Mucosa of descending colon (tissue), 3 donors: ENCODE results near the gene CCBE1. TPM values are rescaled to one million over a fixed set of nuclear protein-coding genes. Genes with fewer than 3 reads are reported as not detected.
A peak's percentile ranks its signal among the peaks of the same experiment; 100 is the strongest.
"Not testable (repeated sequence)": the region's sequence is repeated elsewhere in the genome, so short reads cannot be mapped to it uniquely, and the experiment has no call there.

Experiments used
- ATAC-seq: fragments of 200-7000 bp; cut with Tn5 transposase; one replicate; pipeline ENCODE4 v1.9.1; 2020; ENCODE audit warnings: mild to moderate bottlenecking, moderate library complexity
- DNase-seq, 3 donors: peaks; one replicate each; pipeline ENCODE4 v3.0.0-alpha.2; 2020
- H3K36me3 ChIP-seq: fragments of 200-600 bp; one replicate; pipeline ENCODE4 v1.8.0; 2021; ENCODE audit warnings: low read depth, mild to moderate bottlenecking
- H3K4me1 ChIP-seq: fragments of 200-600 bp; one replicate; pipeline ENCODE4 v1.8.0; 2021; ENCODE audit warnings: low read depth, mild to moderate bottlenecking
- H3K4me3 ChIP-seq: fragments of 200-600 bp; one replicate; pipeline ENCODE4 v1.8.0; 2021; ENCODE audit warnings: mild to moderate bottlenecking
- H3K9me3 ChIP-seq: fragments of 200-600 bp; one replicate; pipeline ENCODE4 v1.8.0; 2021; ENCODE audit warnings: mild to moderate bottlenecking
- intact Hi-C, 2 donors: fragments of 100-400 bp; cut with DNase I in 1 of 2; cut with micrococcal nuclease in 1 of 2; formaldehyde crosslinking; loops; one replicate each; pipeline versions ENCODE4 v1.11.0 to v1.11.1; 2022; cut with DNase I, micrococcal nuclease
- total RNA-seq, 3 donors: library from RNA; stranded (reverse); fragmentation: NEBNext Ultra II Directional in 2 of 3; extraction: Animal tissue kit (Norgen Biotek cat#: 25700) in 2 of 3; gene quantifications; one replicate each; pipeline versions ENCODE4 v1.2.1 to v1.2.4, GENCODE V29; 2021 to 2023
- TF ChIP-seq, protein P1 (sequence below): fragments of 200-600 bp; IDR thresholded peaks from one replicate; pipeline ENCODE4 v1.8.0; 2022; ENCODE audit warnings: antibody characterized with exemption, mild to moderate bottlenecking
- donor health status: DM: no; HTN: no; CAD: no; lungs with moderate emphysema.
- donor health status: DM: no; HTN: no; CAD: no.
- donor health status: DM: no; HTN: yes; CAD: no.

The CCBE1 gene
- total RNA-seq, 3 donors from 2014 or later: 1.6 to 54.7 (median 2.2) TPM

DNA sequence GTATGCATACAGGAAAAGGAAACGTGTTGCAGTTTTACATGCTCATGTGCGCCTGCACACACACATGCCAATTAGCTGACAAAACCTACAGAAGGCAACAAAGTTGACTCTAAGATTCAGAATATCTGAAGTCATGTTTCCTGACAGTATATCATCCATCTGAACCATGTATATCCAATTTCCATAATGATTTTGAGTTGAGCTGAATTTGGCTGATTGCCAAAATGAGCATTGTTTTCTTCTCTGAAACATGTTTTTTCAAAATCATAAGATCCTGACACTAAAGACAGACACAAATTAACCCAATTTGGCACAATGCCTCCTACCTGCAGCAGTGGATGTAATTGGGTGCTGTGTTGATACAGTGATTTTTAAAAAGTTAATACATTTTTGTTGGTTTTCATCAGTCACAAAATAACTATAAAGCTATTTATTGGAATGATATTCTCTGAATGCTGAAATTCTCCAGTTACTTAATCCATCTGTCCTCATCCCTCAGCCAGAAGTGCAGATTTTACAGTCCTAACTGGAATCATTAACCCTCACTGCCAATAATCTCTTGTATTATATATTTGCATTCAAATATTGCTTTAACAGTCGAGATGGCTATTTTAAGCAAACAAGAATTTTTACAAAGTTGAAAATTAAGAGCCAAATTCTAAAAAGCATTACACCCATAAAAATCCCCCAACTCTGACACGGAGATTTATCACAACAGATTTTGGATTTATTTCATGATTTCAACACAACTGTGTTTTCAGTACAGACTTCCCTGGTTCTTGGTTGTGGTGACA lies 176.5 kb downstream of the CCBE1 start:
- Histone ChIP-seq H3K4me3 (no peak overlapping the region), H3K36me3 (no peaks in the 10 kb centered on the region), H3K4me1 (no peaks in the 10 kb centered on the region), H3K9me3 (no peaks in the 10 kb centered on the region)
- TF ChIP-seq, protein P1, sequence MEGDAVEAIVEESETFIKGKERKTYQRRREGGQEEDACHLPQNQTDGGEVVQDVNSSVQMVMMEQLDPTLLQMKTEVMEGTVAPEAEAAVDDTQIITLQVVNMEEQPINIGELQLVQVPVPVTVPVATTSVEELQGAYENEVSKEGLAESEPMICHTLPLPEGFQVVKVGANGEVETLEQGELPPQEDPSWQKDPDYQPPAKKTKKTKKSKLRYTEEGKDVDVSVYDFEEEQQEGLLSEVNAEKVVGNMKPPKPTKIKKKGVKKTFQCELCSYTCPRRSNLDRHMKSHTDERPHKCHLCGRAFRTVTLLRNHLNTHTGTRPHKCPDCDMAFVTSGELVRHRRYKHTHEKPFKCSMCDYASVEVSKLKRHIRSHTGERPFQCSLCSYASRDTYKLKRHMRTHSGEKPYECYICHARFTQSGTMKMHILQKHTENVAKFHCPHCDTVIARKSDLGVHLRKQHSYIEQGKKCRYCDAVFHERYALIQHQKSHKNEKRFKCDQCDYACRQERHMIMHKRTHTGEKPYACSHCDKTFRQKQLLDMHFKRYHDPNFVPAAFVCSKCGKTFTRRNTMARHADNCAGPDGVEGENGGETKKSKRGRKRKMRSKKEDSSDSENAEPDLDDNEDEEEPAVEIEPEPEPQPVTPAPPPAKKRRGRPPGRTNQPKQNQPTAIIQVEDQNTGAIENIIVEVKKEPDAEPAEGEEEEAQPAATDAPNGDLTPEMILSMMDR: no peak
- DNase-seq (no peak), ATAC-seq (no peak)
- intact Hi-C loops: no loop called here

GRCh38 chr18:59518705-59519104 lies 178.5 kb downstream of the CCBE1 start:
- H3K9me3 ChIP-seq: no peaks in the 10 kb centered on the region
- H3K4me3 ChIP-seq: no peak overlapping the region
- no peaks in the 10 kb centered on the region for H3K4me1 ChIP-seq
- TF ChIP-seq, protein P1: no peak
- no peak for ATAC-seq
- no peaks in the 10 kb centered on the region for H3K36me3 ChIP-seq
- intact Hi-C loops: no loop called here
- DNase-seq: no peak

DNA sequence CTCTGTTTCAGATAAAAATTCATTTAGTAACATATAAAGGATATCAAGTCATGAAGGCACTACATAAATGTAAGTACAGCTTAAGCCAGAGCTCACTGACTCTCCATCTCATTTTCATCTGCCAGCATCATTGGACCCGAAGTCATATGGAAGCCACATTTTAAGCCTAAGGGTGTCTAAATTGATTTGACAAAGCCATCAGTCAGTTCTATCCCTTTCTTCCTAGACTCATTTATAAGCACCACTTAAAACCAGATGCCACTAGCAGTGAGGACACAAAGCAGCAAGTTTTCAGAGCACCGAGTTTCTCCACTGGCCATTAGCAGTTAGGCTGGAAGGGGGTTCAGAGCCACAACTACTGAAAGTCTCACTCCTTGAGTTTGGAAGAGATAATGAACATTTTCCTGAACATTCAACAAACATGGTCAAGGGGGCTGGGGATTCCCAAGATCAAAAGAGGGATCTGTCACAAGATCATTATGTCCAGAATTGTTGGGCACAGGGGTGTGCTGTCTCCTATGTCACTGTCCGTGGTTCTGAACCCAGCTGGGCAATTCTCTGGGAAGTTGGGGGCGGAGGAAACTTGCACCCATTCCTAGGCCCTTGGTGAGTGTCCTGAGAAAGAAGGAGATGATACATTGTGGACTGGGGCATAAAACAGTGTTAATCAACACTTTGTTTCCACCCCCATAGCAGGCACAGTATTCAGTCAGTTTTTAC lies 179.6 kb downstream of the CCBE1 start:
- no peaks in the 10 kb centered on the region for H3K9me3 ChIP-seq
- no peaks in the 10 kb centered on the region for H3K36me3 ChIP-seq
- no peaks in the 10 kb centered on the region for H3K4me1 ChIP-seq
- intact Hi-C loops: no loop called here
- DNase-seq (no peak), ATAC-seq (no peak)
- H3K4me3 ChIP-seq: no peak overlapping the region
- TF ChIP-seq, protein P1: no peak

DNA sequence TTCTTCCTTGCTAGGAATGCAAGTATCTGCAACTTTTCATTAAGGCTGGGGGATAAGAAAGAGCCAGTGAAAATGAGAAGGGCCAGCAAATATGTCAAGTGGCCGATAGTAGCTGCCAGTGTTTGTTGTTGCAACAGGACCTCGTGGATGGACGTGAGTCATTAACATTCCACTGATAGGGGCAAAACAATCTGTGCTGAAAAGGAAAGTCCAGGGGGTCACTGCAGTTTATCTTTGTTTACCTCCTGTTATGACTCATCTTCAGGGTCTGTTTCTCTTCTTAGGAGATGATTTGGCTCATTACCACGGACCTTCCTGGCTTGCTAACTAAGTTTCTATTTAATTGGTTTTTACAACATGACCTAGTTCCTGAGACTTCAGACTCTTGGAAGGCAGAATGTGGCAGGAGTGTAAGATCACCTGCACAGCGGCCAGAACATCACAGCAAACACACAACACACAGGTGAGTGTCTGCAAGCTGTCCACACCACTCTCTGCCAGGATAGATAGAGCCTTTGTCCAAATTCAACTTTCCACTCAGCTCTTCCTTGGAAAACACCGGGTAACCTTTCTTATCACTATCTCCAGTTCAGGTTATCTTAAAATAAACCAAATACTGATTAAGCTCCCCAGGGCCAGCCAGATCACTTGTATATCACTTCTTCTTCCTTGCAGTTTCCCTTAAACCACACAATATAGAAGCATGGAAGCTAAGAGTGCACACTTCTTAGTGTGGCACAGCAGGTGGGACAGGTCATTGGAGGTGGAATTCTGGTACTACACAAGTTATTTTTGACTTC lies 180.7 kb downstream of the CCBE1 start:
- ATAC-seq (peak; percentile 32), DNase-seq (peak in 1 of 3 donors; percentile 6)

GRCh38 chr18:59515956-59516355 lies 181.3 kb downstream of the CCBE1 start:
- H3K9me3 ChIP-seq, H3K36me3 ChIP-seq, H3K4me1 ChIP-seq, ATAC-seq, DNase-seq, intact Hi-C loops, H3K4me3 ChIP-seq: not testable (repeated sequence)

More for the DNA sequence above, 180.7 kb downstream of the CCBE1 start:
- intact Hi-C loops: no loop called here
- H3K4me3 ChIP-seq: no peak overlapping the region
- H3K4me1 ChIP-seq: no peaks in the 10 kb centered on the region
- H3K9me3 ChIP-seq: no peaks in the 10 kb centered on the region
- TF ChIP-seq, protein P1: no peak
- H3K36me3 ChIP-seq: no peaks in the 10 kb centered on the region
